Keratinocyte (primary cell): Measurements from ENCODE around the gene DNAH17.

Source experiments
- CTCF ChIP-seq, 3 experiments: IDR thresholded peaks in 1 of 3; conservative IDR thresholded peaks in 1 of 3; optimal IDR thresholded peaks in 1 of 3; 2 replicates in 2 of 3; 3 replicates in 1 of 3; pipeline versions ENCODE3 to v1.5.1; 2011; ENCODE audit warnings: low read length in 3 of 3, mild to moderate bottlenecking in 3 of 3, moderate library complexity in 2 of 3, control low read depth in 1 of 3, inconsistent platforms in 1 of 3; ENCODE audit not compliant: insufficient read depth in 2 of 3; ENCODE audit errors: extremely low read depth in 1 of 3
- EZH2 ChIP-seq: IDR thresholded peaks from one replicate; pipeline ENCODE4 v1.6.1; 2012; ENCODE audit warnings: inconsistent platforms, mild to moderate bottlenecking, low read length, moderate library complexity

- TF ChIP-seq CTCF (optimal IDR thresholded peaks at IDR 0.05 in 1 of 3, IDR thresholded peaks at IDR 0.05 in 1 of 3, conservative IDR thresholded peaks at IDR 0.05 in 1 of 3; ENCODE audit: extremely low read depth in 1 of 3, insufficient read depth in 2 of 3, low read length in 3 of 3) = no peak
- TF ChIP-seq EZH2 = no peak
These were observed 45.5 kb upstream of the DNAH17 start for GRCh38 chr17:78622491-78623265.
